ENCODE results near the gene MISP3. TPM values are rescaled to one million over a fixed set of nuclear protein-coding genes. Genes with fewer than 3 reads are reported as not detected.

The MISP3 gene
- total and polyA plus RNA-seq, 9 of the 15 experiments (the other 6 are each of a cell fraction or from before 2014, with no cell fraction given) = 0.25 to 5.6 (median 1.6) TPM

- TF ChIP-seq PCBP2 (IDR thresholded peaks at IDR 0.05; ENCODE audit: low read depth, low read length, poor library complexity, severe bottlenecking) (no peak), ZNF511 (CRISPR knock-in tag; IDR thresholded peaks at IDR 0.05) (peak; percentile 9; the same call in 1 of the 2 replicates), POLR2AphosphoS2 (IDR thresholded peaks at IDR 0.05; ENCODE audit: low read length) (no peak), ILK (tag; IDR thresholded peaks at IDR 0.05; ENCODE audit: borderline replicate concordance, low read depth) (no peak), ZFP36 (IDR thresholded peaks at IDR 0.05; ENCODE audit: low read depth, low read length, partially characterized antibody) (no peak), CREB3 (tag; conservative IDR thresholded peaks at IDR 0.05; ENCODE audit: low read depth) (0 out of 2 replicates have a peak, but pooled peaks have one; percentile 45), CBX1 (IDR thresholded peaks at IDR 0.05; ENCODE audit: low read depth) (peak; percentile 16; the same call in 1 of the 2 replicates), POLR2B (IDR thresholded peaks at IDR 0.05; ENCODE audit: low read depth, partially characterized antibody) (peak; percentile 42), IRF2 (CRISPR knock-in tag; IDR thresholded peaks at IDR 0.05) (no peak), ZZZ3 (IDR thresholded peaks at IDR 0.05) (no peak), ILF3 (IDR thresholded peaks at IDR 0.05; ENCODE audit: borderline replicate concordance) (no peak), NCOA1 (IDR thresholded peaks at IDR 0.05; ENCODE audit: low read depth) (no peak), CREBBP (IDR thresholded peaks at IDR 0.05; ENCODE audit: low read depth, low read length) (no peak), ZNF133 (CRISPR knock-in tag; IDR thresholded peaks at IDR 0.05) (no peak), SOX6 (IDR thresholded peaks at IDR 0.05) (no peak), ZNF445 (CRISPR knock-in tag; IDR thresholded peaks at IDR 0.05; ENCODE audit: low read depth) (no peak), HDAC3 (IDR thresholded peaks at IDR 0.05; ENCODE audit: borderline replicate concordance, partially characterized antibody) (no peak), CTCF (IDR thresholded peaks at IDR 0.05 in 2 of 3, conservative IDR thresholded peaks at IDR 0.05 in 1 of 3; ENCODE audit: insufficient read depth in 2 of 3, low read depth in 1 of 3, low read length in 3 of 3) (peak; percentile 80 to 91 (median 84)), ELK3 (CRISPR knock-in tag; IDR thresholded peaks at IDR 0.05) (no peak), PPARD (CRISPR knock-in tag; IDR thresholded peaks at IDR 0.05) (no peak), SMAD2 (IDR thresholded peaks at IDR 0.05; ENCODE audit: low read depth, low read length) (no peak), MNT (conservative IDR thresholded peaks at IDR 0.05) (peak in 1 of 2 experiments; percentile 57; a peak in 3 of 4 replicates)
Observed at GRCh38 chr19:14031719-14032480, 40.7 kb upstream of the MISP3 start, which contains the start of gene IL27RA (continued).
